SKM-1 treated with dmso at 0.1 percent for 144 hours (cell line): ENCODE data around the gene PEX6.
A peak's percentile ranks its signal among the peaks of the same experiment; 100 is the strongest.

ENCODE experiments used
- DNase-seq: peaks from one replicate; lab custom pipeline; 2025; ENCODE audit not compliant: unreplicated experiment; lab: John Stamatoyannopoulos, UW

Gene PEX6, protein sequence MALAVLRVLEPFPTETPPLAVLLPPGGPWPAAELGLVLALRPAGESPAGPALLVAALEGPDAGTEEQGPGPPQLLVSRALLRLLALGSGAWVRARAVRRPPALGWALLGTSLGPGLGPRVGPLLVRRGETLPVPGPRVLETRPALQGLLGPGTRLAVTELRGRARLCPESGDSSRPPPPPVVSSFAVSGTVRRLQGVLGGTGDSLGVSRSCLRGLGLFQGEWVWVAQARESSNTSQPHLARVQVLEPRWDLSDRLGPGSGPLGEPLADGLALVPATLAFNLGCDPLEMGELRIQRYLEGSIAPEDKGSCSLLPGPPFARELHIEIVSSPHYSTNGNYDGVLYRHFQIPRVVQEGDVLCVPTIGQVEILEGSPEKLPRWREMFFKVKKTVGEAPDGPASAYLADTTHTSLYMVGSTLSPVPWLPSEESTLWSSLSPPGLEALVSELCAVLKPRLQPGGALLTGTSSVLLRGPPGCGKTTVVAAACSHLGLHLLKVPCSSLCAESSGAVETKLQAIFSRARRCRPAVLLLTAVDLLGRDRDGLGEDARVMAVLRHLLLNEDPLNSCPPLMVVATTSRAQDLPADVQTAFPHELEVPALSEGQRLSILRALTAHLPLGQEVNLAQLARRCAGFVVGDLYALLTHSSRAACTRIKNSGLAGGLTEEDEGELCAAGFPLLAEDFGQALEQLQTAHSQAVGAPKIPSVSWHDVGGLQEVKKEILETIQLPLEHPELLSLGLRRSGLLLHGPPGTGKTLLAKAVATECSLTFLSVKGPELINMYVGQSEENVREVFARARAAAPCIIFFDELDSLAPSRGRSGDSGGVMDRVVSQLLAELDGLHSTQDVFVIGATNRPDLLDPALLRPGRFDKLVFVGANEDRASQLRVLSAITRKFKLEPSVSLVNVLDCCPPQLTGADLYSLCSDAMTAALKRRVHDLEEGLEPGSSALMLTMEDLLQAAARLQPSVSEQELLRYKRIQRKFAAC

DNA sequence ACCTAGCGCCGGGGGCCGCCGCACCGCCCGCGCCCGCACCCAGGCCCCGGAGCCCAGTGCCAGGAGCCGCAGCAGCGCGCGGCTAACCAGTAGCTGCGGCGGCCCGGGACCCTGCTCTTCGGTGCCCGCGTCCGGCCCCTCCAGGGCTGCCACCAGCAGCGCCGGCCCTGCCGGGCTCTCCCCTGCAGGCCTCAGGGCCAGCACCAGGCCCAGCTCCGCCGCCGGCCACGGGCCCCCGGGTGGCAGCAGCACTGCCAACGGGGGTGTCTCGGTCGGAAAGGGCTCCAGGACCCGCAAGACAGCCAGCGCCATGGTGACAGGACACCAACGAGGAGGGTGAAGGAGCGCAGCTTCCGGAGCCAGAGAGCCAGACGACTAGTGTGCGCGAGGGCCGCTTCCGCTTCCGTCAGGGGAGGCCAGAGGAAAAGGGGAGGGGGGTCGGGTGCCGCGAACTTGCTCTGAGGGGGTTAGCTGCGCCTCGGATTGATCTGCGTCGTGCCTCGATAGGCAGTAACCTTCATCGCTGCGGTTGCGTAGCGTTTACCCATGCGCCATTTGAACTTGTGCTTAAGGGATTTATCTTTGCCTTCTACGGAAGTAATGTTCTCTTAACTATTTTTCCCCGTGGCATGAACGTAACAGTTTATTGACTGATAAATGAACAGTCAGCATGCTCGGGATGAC, at the start of gene PEX6:
PEX6 (minus strand) TSS at position 343 of the 684 bp plus-strand sequence; CDS start at position 312, 31 bp downstream.
- peak; percentile 91 for DNase-seq

DNA sequence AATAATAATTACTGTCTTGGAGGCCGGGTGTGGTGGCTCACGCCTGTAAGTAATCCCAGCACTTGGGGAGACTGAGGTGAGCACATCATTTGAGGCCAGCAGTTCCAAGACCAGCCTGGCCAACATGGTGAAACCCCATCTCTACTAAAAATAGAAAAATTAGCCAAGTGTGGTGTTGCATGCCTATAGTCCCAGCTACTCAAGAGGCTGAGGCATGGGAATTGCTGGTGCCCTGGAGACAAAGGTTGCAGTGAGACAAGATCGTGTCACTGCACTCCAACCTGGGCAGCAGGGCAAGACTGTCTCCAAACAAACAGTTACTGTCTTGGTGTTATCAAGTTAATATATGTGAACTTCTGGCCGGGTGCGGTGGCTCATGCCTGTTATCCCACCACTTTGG, 47.4 kb upstream of the PEX6 start:
- no peak for DNase-seq

DNA sequence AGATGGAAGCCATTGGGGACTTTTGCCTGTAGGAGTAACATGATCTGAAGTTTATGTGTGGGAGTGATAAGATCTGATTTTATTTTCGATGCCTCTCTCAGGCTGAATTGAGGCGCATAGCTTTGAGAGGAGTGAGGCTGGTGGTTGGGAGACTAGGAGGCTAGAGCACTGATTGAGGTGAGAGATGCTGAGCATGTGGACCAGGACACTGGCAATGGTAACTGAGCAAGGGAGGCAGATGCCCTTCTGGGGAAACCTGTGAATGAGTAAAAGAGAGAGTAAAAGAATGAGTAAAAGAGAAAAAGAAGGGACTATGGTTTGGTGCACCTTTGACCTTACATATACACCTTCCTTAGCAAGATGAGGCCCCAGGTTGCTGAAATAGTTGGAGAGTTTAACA, 45.5 kb upstream of the PEX6 start:
- no peak for DNase-seq

DNA sequence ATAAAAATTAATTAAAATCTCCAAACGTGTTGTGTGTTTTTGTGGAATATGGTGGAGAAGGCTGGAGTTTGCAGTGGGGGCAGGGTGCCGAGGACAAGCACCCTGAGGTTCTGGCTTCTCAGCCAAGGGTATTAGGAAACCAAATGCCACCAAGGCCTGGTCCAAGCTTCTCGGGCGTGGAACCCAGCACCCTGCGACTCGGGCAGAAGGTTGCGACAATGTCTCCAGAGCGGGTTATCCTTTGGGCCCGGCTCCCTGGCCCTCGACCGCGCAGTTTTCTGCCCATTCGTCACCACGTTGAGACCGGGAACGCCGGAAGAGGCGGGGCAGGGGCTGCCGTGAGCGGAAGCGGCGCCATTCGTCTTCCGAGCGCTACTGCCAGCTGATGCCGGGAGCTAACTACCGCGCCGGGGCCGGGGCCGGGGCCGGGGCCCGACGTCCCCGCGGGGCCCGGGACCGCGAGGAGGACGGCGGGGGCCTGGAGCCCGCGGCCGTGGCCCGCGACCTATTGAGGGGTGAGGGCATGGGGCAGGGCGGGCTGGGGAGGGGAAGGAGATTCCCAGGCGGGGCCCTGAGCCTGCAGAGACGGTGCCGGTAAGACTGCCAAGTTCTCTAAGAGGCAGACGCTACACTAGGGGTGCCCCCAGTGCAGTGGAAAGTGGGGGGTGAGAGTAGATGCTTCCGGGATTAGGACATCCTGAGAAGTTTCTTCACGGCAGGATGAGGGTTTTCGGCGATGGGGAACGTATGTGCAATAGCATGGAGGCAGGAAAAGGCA, 42.5 kb upstream of the PEX6 start, which contains the start of gene RRP36:
RRP36 (plus strand) TSS at position 354 of the 778 bp plus-strand sequence; CDS start at position 386, 32 bp downstream.
- DNase-seq: peak; percentile 47

DNA sequence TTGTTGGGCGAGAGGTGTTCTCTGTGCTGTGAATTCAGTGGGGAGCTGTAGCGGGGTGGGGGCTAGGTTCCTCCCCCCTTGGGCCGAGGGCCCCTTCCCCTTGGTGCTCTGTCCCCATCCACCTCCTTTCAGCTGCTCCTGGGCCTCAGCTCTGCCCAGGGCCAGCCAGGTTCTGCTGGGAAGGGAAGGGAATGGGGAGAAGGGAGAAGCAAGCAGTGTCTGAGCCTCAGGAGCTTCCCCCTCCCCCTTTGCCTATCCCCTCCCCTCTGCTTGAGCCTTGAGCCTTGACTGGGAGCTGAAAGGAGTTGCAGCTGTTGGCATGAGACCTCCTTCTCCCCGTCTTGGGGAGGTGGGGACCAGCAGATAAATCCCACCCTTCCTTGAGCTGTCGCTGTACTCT, 41.9 kb upstream of the PEX6 start:
- DNase-seq: no peak

DNA sequence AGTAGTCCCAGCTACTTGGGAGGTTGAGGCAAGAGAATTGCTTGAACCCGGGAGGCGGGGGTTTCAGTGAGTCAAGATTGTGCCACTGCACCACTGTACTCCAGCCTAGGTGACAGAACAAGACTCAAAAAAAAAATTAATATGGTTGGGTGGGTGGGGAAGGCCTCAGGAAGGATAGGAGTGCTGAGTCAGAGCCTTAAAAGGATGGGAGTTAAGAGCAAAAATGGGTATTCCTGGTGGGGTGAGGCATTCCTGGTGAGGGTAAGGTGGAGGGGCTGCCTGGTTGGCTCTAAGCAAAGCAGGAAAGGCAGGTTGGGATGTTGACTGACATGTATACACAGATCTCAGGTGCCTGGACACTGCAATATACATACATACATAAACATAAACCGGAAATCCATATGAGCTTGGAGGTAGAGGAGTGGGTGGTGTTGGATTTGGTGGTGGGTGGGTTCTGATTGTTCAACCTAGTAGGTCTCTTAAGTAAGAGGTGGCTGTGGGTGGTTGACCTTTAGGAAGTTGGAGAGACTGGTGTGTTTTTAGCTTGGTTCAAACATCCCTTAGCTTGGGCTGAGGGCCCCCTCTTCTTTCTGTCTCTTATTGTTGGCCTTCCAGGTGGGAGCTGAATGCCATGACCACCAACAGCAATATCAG, 41.2 kb upstream of the PEX6 start:
- no peak for DNase-seq

DNA sequence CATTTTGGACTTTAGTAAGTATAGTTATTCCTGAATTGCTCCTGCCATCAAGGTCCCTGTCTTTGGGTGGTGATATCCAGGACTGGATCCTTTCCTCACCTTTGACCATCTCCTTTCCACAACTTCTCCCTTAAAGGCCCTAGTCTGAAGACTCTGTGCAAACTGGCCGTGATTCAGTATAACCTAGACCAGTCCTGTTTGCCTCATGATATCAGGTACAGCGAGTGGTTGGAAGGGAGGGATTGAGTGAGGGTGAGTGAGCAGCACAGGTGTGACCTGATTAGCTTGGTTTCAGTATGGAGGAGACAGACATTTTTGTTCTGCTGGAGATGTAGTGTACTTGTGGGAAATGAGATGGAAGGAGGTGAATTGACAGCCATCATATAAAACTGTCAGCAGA, 40.2 kb upstream of the PEX6 start:
- no peak for DNase-seq

DNA sequence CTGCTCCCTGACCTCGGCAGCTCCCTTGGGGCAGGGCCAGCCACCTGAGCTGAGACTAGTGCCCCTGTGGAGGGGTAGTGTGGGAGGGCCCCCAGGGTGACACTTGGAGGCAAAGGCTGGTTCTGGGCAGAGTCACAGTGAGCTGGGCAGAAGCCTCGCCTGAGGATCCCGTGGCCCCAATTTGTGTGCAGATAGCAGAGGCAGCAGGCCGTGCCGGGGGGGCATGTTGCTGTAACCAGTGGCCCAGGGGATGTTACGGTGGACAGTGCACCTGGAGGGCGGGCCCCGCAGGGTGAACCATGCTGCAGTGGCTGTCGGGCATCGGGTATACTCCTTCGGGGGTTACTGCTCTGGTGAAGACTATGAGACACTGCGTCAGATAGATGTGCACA, 38.0 kb upstream of the PEX6 start:
- no peak for DNase-seq

DNA sequence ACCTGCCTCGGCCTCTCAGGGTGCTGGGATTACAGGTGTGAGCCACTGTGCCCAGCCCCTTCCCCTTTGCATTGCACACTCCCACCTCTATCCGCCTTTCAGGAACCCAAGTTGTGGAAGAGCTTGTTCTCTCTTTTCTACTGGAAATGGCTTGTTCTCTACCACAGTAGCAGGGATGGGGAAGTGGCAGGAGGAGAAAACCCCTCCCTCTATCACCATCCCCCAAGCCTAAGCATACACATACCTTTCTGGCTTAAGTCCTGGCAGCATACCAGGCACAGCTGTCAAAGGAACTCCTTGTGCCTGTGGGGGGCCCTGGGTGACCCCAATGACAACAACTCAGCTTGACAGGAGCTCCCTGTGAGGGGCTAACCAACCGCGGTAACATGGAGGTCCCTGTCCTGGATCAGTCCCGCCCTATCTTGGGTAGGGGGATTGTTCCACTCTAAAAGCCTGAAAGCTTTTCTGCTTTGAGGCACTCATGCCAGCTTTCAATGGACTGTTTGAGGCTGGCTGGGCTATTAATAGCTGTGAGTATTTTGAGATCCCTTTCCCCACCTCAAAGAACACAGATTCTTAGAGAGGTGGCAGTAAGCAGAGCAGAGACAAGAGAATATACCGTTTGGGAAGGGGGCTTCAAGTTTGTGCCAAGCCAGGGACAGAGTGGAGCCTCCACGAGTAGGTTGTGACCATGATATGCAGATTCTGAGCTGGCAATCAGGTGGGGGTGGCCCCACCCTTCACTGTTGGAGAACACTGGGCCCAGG, 37.4 kb upstream of the PEX6 start:
- DNase-seq: no peak

DNA sequence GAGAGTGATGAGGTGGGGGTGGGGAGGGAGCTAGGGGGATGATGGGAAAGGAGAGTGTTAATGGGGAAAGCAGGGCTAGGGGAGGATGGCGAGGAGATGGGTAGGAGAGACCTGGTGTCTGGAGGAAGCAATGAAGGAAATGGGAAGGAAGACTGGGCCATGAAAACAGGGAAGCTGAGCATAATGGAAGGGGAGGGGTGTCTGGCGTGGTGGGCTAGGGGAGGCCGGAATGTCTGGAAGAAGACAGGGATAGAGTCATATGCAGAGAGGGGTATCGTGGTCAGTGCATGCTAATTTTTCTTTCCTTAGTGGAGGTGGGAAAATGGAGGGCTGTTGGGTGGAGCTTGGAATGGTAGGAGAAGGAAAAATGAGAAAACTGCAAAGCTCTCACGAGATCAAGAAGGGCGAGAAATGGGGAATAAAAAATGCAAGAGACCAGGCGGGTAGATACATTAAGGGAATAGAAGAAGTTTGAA, 35.5 kb upstream of the PEX6 start:
- no peak for DNase-seq

DNA sequence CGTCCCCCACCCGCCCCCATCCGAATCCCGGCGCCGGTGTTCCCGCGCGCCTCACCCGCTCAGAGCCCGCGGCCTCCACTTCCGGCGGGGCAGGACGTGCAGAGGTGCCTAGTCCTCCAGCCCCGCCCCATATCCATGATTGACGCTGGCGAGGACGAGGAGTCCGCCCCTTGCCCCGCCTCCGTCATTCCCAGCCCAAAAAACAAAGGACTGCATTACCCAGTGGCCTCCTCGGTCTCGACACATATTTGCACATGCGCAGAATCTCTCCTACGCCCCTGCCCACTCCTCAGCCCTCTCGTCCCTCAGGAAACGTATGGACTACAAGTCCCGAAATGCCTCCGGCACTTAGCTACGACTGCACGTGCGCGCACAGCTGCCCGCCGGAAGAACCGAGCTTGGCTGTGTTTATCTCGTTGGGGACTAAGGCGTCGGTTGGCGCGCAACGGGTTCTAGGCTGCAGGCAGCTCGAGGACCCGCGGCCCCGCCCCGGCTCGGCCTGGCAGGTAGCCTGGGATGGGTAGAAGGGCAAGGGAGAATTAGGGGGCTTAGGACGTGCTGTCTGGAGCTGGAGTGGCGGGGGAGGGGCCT, 35.0 kb upstream of the PEX6 start, which contains the start of the genes KLHDC3 and MEA1:
KLHDC3 (plus strand) TSS at position 407 of the 591 bp plus-strand sequence. CDS start 2,944 bp downstream, outside the sequence.
MEA1 (minus strand) TSS at position 104 of the 591 bp plus-strand sequence. CDS start 133 bp downstream, outside the sequence.
- DNase-seq: peak; percentile 100

DNA sequence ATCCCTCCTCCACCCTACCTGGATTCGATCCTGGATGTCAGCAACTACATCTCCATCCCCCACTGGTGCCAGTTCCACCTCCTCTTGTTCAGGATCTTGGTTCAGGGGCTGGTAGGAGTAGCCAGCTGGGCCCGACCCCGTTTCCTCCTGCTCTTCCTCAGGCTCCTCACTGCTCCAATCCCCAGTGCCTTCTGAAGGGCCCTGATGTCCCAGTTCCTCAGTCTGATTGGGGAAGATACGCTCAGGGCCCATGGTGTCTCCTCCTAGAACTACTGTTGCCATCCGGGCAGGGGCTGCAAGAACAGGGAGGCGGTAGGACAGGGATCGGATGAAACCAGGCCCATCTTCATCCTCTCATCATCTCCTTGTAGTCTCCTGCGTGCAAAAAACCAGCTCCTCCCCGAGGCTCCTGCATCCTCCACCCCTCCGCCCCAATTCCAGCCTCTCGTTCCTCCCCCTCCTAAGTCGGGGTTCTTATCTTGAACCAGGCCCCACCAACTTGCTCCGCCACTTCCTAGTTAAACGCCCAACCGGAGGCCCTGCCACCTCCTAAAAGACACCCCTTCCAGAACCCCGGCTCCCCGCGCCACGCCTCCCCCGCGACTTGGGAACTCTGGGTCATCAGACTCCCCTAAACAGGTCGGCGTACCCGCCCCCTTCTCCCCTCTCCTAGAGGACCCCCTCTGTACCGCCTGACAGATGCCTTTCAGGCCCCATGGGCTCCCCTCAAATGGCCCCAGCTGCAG, 34.3 kb upstream of the PEX6 start:
- peak; percentile 59 for DNase-seq

DNA sequence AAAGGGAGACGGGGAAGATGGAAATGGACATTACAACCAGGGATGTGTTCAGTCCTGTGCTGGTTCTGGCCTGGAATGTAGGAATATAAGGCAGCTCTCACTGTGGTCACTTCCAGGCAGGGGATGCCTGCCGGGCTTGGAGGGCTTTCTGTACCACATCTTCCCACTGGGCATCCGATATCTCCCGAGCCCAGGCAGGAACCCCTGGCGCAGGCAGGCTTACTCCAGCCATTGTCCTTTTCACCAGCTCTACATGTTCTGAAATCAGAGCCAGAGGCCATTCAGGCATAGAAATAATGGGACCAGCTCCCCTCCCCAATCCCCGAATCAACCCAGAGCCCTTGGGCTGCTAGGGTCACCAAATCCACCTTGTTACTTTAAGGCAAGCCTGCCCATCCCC, 33.4 kb upstream of the PEX6 start:
- no peak for DNase-seq

DNA sequence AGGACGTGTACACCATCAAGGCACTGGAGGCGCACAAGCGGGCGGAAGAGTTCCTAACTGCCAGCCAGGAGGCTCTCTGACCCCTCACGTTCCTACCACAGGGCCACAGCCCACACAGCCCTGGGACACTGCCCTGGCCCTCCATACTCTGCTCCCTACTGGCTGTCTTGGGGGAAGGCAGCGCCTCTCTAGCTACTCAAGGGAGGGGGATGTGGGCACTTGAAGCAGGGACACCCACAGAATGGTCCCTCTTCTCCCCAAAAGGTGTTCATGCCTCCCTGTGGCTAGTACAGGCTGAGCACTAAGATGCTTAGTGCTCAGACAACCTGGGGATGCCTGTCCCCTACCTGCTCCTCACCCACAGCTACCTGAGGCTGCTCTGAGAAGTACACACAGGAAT, 32.2 kb upstream of the PEX6 start:
- no peak for DNase-seq

DNA sequence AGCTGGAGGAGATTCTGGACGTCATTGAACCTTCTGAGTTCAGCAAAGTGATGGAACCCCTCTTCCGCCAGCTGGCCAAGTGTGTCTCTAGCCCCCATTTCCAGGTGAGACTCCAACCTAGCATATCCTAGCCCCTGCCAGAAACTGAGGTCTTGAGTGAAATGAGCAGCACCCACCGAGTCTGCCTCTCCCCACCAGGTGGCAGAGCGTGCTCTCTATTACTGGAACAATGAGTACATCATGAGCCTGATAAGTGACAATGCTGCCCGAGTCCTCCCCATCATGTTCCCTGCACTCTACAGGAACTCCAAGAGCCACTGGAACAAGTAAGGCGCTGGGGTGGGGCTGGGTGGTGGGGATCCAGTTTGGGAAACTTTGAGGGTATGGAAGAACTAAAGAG, 30.1 kb upstream of the PEX6 start:
- DNase-seq: peak; percentile 3

DNA sequence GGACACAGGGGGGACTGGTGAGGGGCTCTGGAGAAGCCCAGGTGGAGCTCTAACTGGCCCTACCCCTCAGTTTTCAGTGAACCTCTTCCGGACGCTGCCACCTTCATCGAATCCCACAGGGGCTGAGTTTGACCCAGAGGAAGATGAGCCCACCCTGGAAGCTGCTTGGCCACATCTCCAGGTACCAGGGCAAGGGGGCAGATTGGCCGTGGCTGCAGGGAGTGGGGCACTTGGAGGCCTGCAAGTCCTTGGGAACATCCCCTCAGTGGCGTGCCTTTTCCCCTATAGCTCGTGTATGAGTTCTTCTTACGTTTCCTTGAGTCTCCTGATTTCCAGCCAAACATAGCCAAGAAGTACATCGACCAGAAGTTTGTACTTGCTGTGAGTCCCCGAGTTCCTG, 28.1 kb upstream of the PEX6 start:
- DNase-seq: no peak

DNA sequence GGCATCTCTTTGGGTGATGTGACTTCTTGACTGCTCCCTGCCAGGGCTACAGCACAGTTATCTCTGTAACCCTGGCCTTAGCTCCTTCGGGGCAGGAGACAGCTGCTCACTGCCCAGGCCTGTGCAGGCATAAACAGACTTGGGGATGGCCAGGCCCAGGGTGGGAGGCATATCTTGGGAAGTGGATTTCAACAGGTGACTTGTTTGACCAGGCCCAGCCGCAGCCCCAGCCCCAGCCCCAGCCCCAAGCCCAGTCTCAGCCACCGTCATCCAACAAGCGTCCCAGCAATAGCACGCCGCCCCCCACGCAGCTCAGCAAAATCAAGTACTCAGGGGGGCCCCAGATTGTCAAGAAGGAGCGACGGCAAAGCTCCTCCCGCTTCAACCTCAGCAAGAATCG, 27.3 kb upstream of the PEX6 start:
- no peak for DNase-seq

DNA sequence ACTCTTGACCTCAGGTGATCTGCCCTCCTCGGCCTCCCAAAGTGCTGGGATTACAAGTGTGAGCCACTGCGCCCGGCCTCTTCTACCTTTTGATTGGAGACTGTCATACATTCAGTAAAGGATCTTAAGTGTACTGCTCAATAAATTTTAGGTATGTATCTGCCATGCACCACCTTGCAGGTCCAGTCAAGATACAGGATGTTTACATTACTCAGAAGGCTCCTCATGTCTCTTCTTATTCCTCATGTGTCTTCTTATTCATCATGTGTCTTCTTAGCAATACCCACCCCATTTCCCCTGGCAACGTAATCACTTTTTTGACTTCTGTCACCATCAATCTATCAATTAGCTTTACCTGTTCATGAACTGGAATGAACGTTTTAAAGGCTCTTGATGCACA, 26.9 kb upstream of the PEX6 start:
- DNase-seq: no peak
